GM12872 (cell line): Measurements from ENCODE around the gene PPP1R1A.

ENCODE experiments used
- TF ChIP-seq, protein P1 (sequence below): IDR thresholded peaks from 3 replicates; pipeline ENCODE4 v1.5.1; 2011; ENCODE audit warnings: low read depth, mild to moderate bottlenecking, low read length, moderate library complexity; ENCODE audit not compliant: insufficient read depth

The PPP1R1A gene

DNA sequence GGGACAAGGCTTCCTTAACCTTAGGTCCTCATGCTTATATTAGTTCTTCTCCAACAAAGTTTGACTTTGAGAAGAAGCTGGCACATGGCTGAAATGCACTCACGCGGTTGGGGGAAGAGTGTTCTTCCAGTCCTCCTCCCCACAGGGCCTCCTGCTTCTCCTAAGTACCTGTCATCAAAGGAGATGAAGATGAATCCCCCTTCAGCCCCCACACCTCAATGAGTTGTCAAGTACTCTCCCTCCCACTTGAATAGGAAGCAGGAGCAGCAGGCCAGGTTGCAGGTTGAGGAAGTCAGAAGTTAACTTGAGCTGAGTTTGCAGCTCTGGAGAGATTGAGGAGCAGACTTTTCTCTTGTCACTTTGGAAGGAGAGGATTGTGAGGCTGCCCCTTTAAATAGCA is 41.9 kb downstream of the PPP1R1A start:
- TF ChIP-seq, protein P1, sequence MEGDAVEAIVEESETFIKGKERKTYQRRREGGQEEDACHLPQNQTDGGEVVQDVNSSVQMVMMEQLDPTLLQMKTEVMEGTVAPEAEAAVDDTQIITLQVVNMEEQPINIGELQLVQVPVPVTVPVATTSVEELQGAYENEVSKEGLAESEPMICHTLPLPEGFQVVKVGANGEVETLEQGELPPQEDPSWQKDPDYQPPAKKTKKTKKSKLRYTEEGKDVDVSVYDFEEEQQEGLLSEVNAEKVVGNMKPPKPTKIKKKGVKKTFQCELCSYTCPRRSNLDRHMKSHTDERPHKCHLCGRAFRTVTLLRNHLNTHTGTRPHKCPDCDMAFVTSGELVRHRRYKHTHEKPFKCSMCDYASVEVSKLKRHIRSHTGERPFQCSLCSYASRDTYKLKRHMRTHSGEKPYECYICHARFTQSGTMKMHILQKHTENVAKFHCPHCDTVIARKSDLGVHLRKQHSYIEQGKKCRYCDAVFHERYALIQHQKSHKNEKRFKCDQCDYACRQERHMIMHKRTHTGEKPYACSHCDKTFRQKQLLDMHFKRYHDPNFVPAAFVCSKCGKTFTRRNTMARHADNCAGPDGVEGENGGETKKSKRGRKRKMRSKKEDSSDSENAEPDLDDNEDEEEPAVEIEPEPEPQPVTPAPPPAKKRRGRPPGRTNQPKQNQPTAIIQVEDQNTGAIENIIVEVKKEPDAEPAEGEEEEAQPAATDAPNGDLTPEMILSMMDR: no peak

DNA sequence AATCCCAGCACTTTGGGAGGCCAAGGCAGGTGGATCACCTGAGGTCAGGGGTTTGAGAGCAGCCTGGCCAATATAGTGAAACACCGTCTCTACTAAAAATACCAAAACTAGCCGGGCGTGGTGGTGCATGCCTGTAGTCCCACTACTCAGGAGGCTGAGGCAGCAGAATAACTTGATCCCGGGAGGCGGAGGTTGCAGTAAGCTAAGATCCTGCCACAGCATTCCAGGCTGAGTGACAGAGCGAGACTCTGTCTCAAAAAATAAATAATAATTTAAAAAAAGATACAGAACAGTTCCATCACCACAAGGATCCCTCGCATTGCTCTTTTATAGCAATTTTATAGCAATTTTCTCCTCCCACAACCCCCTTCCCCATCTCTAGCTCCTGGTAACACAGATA is 43.7 kb downstream of the PPP1R1A start:
- TF ChIP-seq, protein P1: no peak

- TF ChIP-seq, protein P1: no peak
These were observed 44.9 kb downstream of the PPP1R1A start for GRCh38 chr12:54543526-54543925.

GRCh38 chr12:54541751-54542290 is 46.6 kb downstream of the PPP1R1A start:
- TF ChIP-seq, protein P1: no peak

GRCh38 chr12:54538136-54538700 is 50.2 kb downstream of the PPP1R1A start:
- TF ChIP-seq, protein P1: no peak

DNA sequence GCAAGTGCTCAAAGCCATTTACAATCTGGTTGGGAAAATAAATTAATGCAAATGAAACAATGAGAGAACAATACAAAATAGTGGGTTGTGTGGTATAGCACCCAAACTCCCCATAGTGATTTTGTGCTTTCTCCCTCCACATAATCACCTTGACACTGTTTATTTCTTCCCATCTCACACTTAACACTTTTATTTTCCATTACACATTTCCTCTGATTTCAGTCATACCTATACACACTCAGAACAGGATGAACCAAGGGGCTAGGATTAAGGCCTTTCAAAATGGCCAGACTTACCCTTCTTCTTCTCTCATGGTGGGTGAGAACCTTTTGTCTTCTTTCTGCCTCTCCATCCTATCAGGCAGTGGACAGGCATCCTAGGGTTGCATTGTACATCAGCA is 53.0 kb downstream of the PPP1R1A start:
- TF ChIP-seq, protein P1: no peak

DNA sequence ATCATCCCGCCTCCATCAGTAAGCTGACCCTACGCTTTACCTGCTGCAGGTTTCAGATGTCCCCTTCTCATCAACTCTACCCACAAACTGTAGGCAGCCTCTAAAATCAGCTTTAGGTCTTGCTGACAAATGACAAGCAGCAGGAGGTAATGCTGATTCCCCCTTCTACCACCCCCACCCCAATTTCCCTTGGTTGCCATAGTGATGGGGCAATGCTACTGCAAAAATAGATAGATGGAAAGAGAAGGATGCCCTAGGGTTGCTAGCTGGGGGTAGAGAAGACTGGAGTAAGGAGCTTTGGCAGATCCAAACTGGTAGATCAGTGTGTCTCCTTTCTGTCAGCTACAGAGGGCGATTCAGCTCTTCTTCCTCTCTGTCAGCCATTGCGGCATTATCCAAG is 58.9 kb downstream of the PPP1R1A start:
- TF ChIP-seq, protein P1: no peak
